ENCODE measurements around the gene KRT39. TPM values are rescaled to one million over a fixed set of nuclear protein-coding genes. Genes with fewer than 3 reads are reported as not detected.

The KRT39 gene
- total RNA-seq, 1 experiment from 2014 or later, result not detected

DNA sequence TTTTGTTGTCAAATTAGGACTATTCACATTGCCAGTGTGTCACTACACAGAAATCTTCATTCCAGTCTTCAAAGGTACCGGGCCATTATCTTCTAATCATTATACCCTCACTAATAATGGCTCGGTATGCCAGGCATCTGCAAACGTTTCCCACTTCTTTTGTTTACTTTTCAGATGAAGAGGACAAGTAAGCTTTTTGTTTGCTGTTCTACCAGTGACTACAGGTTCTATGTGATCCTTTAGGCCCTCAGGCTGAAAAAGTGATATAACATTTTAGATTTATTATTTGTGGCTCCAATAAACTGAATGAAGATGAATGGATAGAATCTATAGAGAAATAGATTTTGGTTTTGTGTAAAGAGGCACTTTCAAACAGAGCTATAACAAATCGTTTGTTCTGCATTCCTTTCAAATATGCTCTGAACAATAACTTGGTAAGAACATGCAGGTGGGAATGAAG lies 42.6 kb upstream of the KRT39 start:
- Histone ChIP-seq H3K27ac (ENCODE audit: low read length) (no peak overlapping the region), H3K36me3 (ENCODE audit: control insufficient read depth, insufficient read depth, low read length) (no peaks in the 10 kb centered on the region), H3K27me3 (ENCODE audit: control insufficient read depth, insufficient read depth, low read length) (no peaks in the 10 kb centered on the region; the same call in 1 of the 2 replicates), H3K4me3 (ENCODE audit: low read depth in 2 of 2, low read length in 2 of 2) (no peak overlapping the region), H3K9me3 (ENCODE audit: control insufficient read depth, insufficient read depth, low read depth, low read length) (no peaks in the 10 kb centered on the region), H3K4me1 (ENCODE audit: control insufficient read depth, insufficient read depth, low read length) (no peaks in the 10 kb centered on the region)
- BruUV-seq (replicated peaks), result no TSS peak
- in situ Hi-C loops (cut with HindIII; ENCODE audit: low pct_unique_long_range_greater_than_20kb, low sequenced_read_pairs) (no loop called here), intact Hi-C loops (cut with micrococcal nuclease; ENCODE audit: unreplicated experiment) (no loop called here)
- ATAC-seq (no peak), DNase-seq (ENCODE audit: low read depth, low spot score) (no peak)
- ChIA-PET POLR2A (no interaction called here), CTCF (no interaction called here)
- TF ChIP-seq POLR2AphosphoS5 (IDR thresholded peaks at IDR 0.05; ENCODE audit: low read depth, low read length), result no peak
- TF ChIP-seq, protein P1, sequence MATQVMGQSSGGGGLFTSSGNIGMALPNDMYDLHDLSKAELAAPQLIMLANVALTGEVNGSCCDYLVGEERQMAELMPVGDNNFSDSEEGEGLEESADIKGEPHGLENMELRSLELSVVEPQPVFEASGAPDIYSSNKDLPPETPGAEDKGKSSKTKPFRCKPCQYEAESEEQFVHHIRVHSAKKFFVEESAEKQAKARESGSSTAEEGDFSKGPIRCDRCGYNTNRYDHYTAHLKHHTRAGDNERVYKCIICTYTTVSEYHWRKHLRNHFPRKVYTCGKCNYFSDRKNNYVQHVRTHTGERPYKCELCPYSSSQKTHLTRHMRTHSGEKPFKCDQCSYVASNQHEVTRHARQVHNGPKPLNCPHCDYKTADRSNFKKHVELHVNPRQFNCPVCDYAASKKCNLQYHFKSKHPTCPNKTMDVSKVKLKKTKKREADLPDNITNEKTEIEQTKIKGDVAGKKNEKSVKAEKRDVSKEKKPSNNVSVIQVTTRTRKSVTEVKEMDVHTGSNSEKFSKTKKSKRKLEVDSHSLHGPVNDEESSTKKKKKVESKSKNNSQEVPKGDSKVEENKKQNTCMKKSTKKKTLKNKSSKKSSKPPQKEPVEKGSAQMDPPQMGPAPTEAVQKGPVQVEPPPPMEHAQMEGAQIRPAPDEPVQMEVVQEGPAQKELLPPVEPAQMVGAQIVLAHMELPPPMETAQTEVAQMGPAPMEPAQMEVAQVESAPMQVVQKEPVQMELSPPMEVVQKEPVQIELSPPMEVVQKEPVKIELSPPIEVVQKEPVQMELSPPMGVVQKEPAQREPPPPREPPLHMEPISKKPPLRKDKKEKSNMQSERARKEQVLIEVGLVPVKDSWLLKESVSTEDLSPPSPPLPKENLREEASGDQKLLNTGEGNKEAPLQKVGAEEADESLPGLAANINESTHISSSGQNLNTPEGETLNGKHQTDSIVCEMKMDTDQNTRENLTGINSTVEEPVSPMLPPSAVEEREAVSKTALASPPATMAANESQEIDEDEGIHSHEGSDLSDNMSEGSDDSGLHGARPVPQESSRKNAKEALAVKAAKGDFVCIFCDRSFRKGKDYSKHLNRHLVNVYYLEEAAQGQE (IDR thresholded peaks at IDR 0.05; ENCODE audit: insufficient read depth in 1 of 2, low read depth in 2 of 2, low read length in 1 of 2), result no peak
- TF ChIP-seq CTCF (IDR thresholded peaks at IDR 0.05), result no peak
- TF ChIP-seq SIN3A (IDR thresholded peaks at IDR 0.05; ENCODE audit: borderline replicate concordance, insufficient read depth, low read depth, low read length), result no peak
- TF ChIP-seq TCF7L2 (IDR thresholded peaks at IDR 0.05; ENCODE audit: low read depth, low read length), result no peak

- ATAC-seq, result no peak
- in situ Hi-C loops (cut with HindIII; ENCODE audit: low pct_unique_long_range_greater_than_20kb, low sequenced_read_pairs) (no loop called here), intact Hi-C loops (cut with micrococcal nuclease; ENCODE audit: unreplicated experiment) (no loop called here)
- BruUV-seq (replicated peaks), result no TSS peak
- no peak for DNase-seq (ENCODE audit: low read depth, low spot score)
- no peaks in the 10 kb centered on the region for H3K36me3 ChIP-seq (ENCODE audit: control insufficient read depth, insufficient read depth, low read length)
- no peak within 1 kb of the TSS for H3K27ac ChIP-seq (ENCODE audit: low read length)
- H3K9me3 ChIP-seq (ENCODE audit: control insufficient read depth, insufficient read depth, low read depth, low read length), result no peaks in the 10 kb centered on the region
- ChIA-PET POLR2A (no interaction called here), CTCF (no interaction called here)
- no peaks in the 10 kb centered on the region; the same call in 1 of the 2 replicates for H3K27me3 ChIP-seq (ENCODE audit: control insufficient read depth, insufficient read depth, low read length)
- H3K4me1 ChIP-seq (ENCODE audit: control insufficient read depth, insufficient read depth, low read length), result no peaks in the 10 kb centered on the region
- TF ChIP-seq, protein P1 (IDR thresholded peaks at IDR 0.05; ENCODE audit: insufficient read depth in 1 of 2, low read depth in 2 of 2, low read length in 1 of 2), result no peak
- TF ChIP-seq POLR2AphosphoS5 (IDR thresholded peaks at IDR 0.05; ENCODE audit: low read depth, low read length) (no peak), TCF7L2 (IDR thresholded peaks at IDR 0.05; ENCODE audit: low read depth, low read length) (no peak), SIN3A (IDR thresholded peaks at IDR 0.05; ENCODE audit: borderline replicate concordance, insufficient read depth, low read depth, low read length) (no peak), CTCF (IDR thresholded peaks at IDR 0.05) (no peak)
- no peak within 1 kb of the TSS for H3K4me3 ChIP-seq (ENCODE audit: low read depth in 2 of 2, low read length in 2 of 2)
These were observed 42.1 kb upstream of the KRT39 start, which contains the start of gene KRTAP3-1 for GRCh38 chr17:41008811-41009210. KRTAP3-1 (minus strand) TSS chr17:41009128; CDS start chr17:41009074, 54 bp downstream.
